Mucosa of descending colon (tissue), 3 donors: Measurements from ENCODE around the gene DCUN1D4. TPM values are rescaled to one million over a fixed set of nuclear protein-coding genes. Genes with fewer than 3 reads are reported as not detected.

Experiments
- ATAC-seq: fragments of 200-7000 bp; cut with Tn5 transposase; one replicate; pipeline ENCODE4 v1.9.1; 2020; ENCODE audit warnings: mild to moderate bottlenecking, moderate library complexity
- DNase-seq, 3 donors: peaks; one replicate each; pipeline ENCODE4 v3.0.0-alpha.2; 2020
- H3K36me3 ChIP-seq: fragments of 200-600 bp; one replicate; pipeline ENCODE4 v1.8.0; 2021; ENCODE audit warnings: low read depth, mild to moderate bottlenecking
- H3K4me1 ChIP-seq: fragments of 200-600 bp; one replicate; pipeline ENCODE4 v1.8.0; 2021; ENCODE audit warnings: low read depth, mild to moderate bottlenecking
- H3K4me3 ChIP-seq: fragments of 200-600 bp; one replicate; pipeline ENCODE4 v1.8.0; 2021; ENCODE audit warnings: mild to moderate bottlenecking
- H3K9me3 ChIP-seq: fragments of 200-600 bp; one replicate; pipeline ENCODE4 v1.8.0; 2021; ENCODE audit warnings: mild to moderate bottlenecking
- intact Hi-C, 2 donors: fragments of 100-400 bp; cut with DNase I in 1 of 2; cut with micrococcal nuclease in 1 of 2; formaldehyde crosslinking; loops; one replicate each; pipeline versions ENCODE4 v1.11.0 to v1.11.1; 2022; cut with DNase I, micrococcal nuclease
- total RNA-seq, 3 donors: library from RNA; stranded (reverse); fragmentation: NEBNext Ultra II Directional in 2 of 3; extraction: Animal tissue kit (Norgen Biotek cat#: 25700) in 2 of 3; gene quantifications; one replicate each; pipeline versions ENCODE4 v1.2.1 to v1.2.4, GENCODE V29; 2021 to 2023
- TF ChIP-seq, protein P1 (sequence below): fragments of 200-600 bp; IDR thresholded peaks from one replicate; pipeline ENCODE4 v1.8.0; 2022; ENCODE audit warnings: antibody characterized with exemption, mild to moderate bottlenecking
- donor health status: DM: no; HTN: no; CAD: no; lungs with moderate emphysema.
- donor health status: DM: no; HTN: no; CAD: no.
- donor health status: DM: no; HTN: yes; CAD: no.

DCUN1D4 gene
- total RNA-seq, 3 donors from 2014 or later: 31.1 to 72.4 (median 39.0) TPM

DNA sequence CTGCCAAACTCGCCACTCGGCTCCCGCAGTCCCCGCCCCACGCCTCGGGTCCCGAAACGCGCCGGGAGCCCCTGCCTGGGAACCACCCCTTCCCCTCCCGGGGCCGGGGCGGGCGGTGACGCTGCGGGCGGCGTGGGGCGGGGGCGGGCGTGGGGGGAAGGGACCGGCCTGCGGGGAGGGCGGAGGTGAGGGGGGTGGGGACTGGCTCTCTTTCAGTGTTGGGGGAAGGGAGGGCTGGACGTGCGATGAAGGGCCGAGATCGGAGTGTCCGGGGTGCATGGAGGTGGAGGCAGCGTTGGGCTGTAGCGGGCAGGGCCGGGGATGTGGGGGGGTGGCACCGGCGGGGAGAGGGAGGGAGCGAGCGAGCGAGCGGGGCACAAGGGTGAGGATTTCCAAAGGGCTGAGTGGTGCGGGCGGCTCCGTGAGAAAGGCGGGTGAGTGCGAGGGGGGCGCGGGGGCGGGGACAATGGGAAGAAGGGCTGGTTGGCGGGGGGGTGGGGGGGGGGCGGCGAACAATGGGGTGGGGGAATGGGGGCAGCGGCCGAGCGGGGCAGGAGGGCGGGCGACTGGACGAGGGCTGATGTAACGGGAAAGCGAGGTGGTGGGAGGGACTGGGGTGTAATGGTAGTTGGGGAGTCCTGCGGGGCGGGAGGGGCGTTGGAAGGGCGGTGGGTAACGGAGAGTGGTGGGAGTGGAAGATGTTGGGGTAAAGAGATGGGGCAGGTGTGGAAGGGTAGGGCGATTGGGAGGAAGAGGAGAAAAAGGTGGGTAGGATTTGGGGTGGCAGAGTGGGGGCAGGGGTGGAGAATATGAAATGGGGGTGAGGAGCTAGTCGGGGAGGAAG, 578 bp downstream of the DCUN1D4 start:
- Histone ChIP-seq H3K4me3 (peak overlapping the region; percentile 76), H3K4me1 (peaks cover 10% of the 10 kb centered on the region), H3K9me3 (no peaks in the 10 kb centered on the region), H3K36me3 (no peaks in the 10 kb centered on the region)
- TF ChIP-seq, protein P1, sequence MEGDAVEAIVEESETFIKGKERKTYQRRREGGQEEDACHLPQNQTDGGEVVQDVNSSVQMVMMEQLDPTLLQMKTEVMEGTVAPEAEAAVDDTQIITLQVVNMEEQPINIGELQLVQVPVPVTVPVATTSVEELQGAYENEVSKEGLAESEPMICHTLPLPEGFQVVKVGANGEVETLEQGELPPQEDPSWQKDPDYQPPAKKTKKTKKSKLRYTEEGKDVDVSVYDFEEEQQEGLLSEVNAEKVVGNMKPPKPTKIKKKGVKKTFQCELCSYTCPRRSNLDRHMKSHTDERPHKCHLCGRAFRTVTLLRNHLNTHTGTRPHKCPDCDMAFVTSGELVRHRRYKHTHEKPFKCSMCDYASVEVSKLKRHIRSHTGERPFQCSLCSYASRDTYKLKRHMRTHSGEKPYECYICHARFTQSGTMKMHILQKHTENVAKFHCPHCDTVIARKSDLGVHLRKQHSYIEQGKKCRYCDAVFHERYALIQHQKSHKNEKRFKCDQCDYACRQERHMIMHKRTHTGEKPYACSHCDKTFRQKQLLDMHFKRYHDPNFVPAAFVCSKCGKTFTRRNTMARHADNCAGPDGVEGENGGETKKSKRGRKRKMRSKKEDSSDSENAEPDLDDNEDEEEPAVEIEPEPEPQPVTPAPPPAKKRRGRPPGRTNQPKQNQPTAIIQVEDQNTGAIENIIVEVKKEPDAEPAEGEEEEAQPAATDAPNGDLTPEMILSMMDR: no peak
- peak; percentile 51 for ATAC-seq
- intact Hi-C loops: loop anchor here (5.0 to 10.0 kb wide), 2 partner anchors 179 to 191 kb away; partner anchors contain the start of genes LRRC66 (in 1 of the 2) and SGCB (in 1 of the 2)
- peak; percentile 69 to 86 (median 81) for DNase-seq

DNA sequence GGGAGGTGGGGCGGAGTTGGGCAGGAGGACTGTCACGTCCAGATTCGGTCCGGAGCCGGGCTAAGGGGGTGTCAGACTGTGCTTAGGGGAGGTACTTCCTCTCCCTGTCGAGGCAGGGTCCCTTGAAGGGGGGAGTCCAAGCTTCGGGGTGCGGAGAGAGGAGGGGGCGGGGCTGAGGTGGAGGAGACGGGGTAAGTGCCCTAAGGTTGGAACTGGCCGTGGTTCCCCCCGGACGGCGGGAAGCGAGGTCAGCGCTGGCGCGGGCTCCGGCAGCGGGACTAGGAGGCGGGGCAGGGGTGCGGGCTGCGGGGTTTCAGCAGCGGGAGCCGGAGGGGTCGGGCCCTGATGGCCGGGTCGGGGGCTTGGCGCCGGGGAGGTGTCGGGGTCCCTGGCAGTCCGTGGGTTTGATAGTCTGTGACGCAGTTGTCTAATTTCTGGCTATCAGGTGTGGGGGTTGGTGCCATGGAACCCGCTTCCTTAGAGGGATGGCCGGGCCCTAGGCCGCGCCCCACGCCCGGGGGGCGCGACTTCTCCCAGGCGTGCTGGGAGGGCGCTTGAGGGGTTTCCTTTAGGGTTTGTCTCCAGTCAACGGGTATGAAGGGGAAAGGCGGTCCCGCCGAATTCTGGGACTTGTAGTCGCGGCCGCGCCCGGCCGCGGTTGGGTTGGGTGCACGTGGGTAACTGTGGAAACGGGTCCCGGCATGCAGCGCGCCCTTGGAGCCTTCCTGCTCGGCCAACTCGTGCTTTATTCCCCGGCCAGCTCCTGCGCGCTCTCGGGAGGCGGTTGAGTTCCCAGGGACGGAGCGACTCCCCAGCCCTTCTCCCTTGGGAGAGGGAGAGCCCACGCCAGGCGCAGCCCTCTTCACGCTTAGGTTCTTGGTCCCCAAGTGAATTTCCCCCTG, 1.5 kb downstream of the DCUN1D4 start:
- peaks cover 10% of the 10 kb centered on the region for H3K4me1 ChIP-seq
- H3K36me3 ChIP-seq: no peaks in the 10 kb centered on the region
- TF ChIP-seq, protein P1: no peak
- peak overlapping the region; percentile 46 for H3K4me3 ChIP-seq
- peak; percentile 75 for ATAC-seq
- H3K9me3 ChIP-seq: no peaks in the 10 kb centered on the region
- intact Hi-C loops: loop anchor here (5.0 to 10.0 kb wide), 2 partner anchors 178 to 190 kb away; partner anchors contain the start of genes LRRC66 (in 1 of the 2) and SGCB (in 1 of the 2)
- peak; percentile 94 to 96 (median 96) for DNase-seq

DNA sequence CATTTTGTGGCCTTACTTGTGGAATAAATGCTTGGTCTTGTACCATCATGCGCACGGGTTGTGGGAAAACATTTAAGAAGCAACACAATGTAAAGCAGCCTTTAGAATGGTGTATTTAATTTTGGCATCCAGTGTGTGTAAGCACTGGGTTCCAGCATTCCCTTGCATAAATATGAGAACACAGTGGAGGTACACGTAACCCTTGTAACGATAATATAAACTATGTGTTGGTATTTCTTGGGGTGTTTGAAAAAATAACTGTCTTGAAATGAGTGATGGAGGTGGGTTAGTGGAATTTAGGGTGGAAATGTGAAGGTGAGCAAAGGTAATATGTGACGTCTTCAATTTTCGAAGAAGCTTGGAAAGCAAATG, 2.1 kb downstream of the DCUN1D4 start:
- Histone ChIP-seq H3K4me3 (no peak overlapping the region), H3K36me3 (no peaks in the 10 kb centered on the region), H3K9me3 (no peaks in the 10 kb centered on the region), H3K4me1 (peaks cover 10% of the 10 kb centered on the region)
- ATAC-seq: no peak
- TF ChIP-seq, protein P1: no peak
- DNase-seq: no peak
- intact Hi-C loops: loop anchor here in 1 of 2 donors (10.0 kb wide), 1 partner anchor 190 kb away; the partner anchor contains the start of gene SGCB

DNA sequence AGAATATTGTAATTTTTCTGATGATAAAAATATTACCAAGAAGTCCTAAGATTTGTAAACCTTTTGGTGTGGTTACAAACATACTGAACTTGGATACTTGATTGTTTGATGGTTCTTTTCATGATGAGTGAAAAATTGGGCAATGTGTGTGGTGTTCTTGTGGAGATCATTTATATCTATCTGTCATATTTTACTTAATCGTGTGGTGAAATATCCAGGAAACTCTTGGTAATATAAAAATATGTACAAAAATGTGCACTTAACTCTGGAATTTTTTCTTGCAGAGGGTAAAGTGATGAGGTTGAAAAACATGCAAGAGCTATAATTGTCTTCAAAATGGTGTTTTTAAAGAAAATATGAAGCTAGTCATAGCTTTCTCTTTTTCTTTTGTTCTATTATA, 2.8 kb downstream of the DCUN1D4 start:
- H3K4me3 ChIP-seq: no peak overlapping the region
- DNase-seq (no peak), ATAC-seq (no peak)
- H3K36me3 ChIP-seq: no peaks in the 10 kb centered on the region
- intact Hi-C loops: loop anchor here in 1 of 2 donors (10.0 kb wide), 1 partner anchor 189 kb away; the partner anchor contains the start of gene SGCB
- TF ChIP-seq, protein P1: no peak
- H3K9me3 ChIP-seq: no peaks in the 10 kb centered on the region
- peaks cover 10% of the 10 kb centered on the region for H3K4me1 ChIP-seq

DNA sequence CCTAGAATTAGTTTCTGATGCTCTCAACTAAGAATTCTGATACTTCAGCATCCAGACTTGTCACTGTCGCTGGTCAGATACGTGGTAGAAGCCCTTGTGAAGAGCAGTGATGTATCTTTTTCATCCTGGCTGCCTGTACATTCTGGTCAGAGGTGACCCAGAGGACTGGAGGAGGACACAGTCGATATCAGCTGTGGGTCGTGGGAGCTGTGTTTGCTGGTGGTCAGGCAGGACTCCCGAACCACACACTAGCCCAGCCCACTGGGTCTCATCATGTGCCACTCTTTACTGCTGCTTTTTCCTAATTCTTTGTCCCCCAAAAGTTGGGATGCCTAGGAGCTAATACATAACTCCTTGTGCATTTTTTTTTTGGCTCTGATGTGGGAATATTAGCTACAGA, 6.5 kb downstream of the DCUN1D4 start:
- ATAC-seq: no peak
- peaks cover 25% of the 10 kb centered on the region for H3K4me1 ChIP-seq
- DNase-seq: no peak
- TF ChIP-seq, protein P1: no peak
- H3K36me3 ChIP-seq: no peaks in the 10 kb centered on the region
- no peaks in the 10 kb centered on the region for H3K9me3 ChIP-seq
- intact Hi-C loops: loop anchor here in 1 of 2 donors (10.0 kb wide), 1 partner anchor 185 kb away; the partner anchor contains the start of gene SGCB
- H3K4me3 ChIP-seq: no peak overlapping the region
